GM15510 (cell line): ENCODE results near the gene PGAM4.

Experiments
- POLR2A ChIP-seq: IDR thresholded peaks from 3 replicates; pipeline ENCODE4 v1.6.1; 2011; ENCODE audit warnings: borderline replicate concordance; ENCODE audit not compliant: insufficient read length; ENCODE audit errors: extremely low read depth

Gene PGAM4

GRCh38 chrX:77945910-77946545 is 23.4 kb downstream of the PGAM4 start:
- TF ChIP-seq POLR2A, result no peak

- no peak for TF ChIP-seq POLR2A
Observed at GRCh38 chrX:77938083-77938680, 31.3 kb downstream of the PGAM4 start.

GRCh38 chrX:77937291-77937690 is 32.1 kb downstream of the PGAM4 start:
- TF ChIP-seq POLR2A, result no peak

- TF ChIP-seq POLR2A, result no peak
Observed at GRCh38 chrX:77936299-77936698, 33.1 kb downstream of the PGAM4 start.

GRCh38 chrX:77935886-77936285 is 33.6 kb downstream of the PGAM4 start:
- TF ChIP-seq POLR2A, result no peak

GRCh38 chrX:77930581-77930980 is 38.9 kb downstream of the PGAM4 start:
- no peak for TF ChIP-seq POLR2A

GRCh38 chrX:77925764-77926163 is 43.7 kb downstream of the PGAM4 start:
- TF ChIP-seq POLR2A, result no peak

- no peak for TF ChIP-seq POLR2A
Observed at GRCh38 chrX:77924320-77924859, 45.0 kb downstream of the PGAM4 start.

GRCh38 chrX:77922787-77923186 is 46.7 kb downstream of the PGAM4 start:
- no peak for TF ChIP-seq POLR2A

- no peak for TF ChIP-seq POLR2A
Observed at GRCh38 chrX:77918568-77918967, 50.9 kb downstream of the PGAM4 start.
